Measurements from ENCODE around the gene ALLC.

The ALLC gene

DNA sequence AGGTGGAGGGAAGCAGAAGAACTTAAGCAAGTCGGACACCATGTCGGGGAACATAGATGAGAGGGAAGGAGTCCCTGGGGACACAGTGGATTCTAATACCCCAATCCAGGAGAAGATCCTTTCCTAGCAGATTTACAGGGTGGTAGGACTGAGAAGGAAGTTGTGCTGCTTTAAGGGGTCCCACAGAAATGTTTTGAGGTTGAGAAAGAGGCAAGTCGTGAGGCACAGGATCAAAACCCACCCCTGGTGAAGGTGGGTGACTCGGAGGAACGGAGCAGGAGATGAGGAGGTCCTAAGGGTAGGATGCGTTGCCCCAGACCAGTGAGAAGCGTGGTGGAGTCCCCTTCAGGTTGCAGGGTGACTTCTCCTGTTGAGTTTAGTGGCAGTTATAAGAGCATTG lies 78.1 kb downstream of the ALLC start:
- no peaks in the 10 kb centered on the region for H3K9me3 ChIP-seq
- no peak for TF ChIP-seq Cebpa-rat (IDR thresholded peaks at IDR 0.05)
- H3K4me2 ChIP-seq = no peak overlapping the region
- no peak overlapping the region for H3K4me3 ChIP-seq
- no peak overlapping the region for H3K9ac ChIP-seq
- H3K27me3 ChIP-seq = no peaks in the 10 kb centered on the region
- H3K4me1 ChIP-seq = peaks cover 20% of the 10 kb centered on the region
- H4K20me1 ChIP-seq = no peaks in the 10 kb centered on the region
- H3K36me3 ChIP-seq = no peaks in the 10 kb centered on the region
- H3K27ac ChIP-seq = no peak overlapping the region

DNA sequence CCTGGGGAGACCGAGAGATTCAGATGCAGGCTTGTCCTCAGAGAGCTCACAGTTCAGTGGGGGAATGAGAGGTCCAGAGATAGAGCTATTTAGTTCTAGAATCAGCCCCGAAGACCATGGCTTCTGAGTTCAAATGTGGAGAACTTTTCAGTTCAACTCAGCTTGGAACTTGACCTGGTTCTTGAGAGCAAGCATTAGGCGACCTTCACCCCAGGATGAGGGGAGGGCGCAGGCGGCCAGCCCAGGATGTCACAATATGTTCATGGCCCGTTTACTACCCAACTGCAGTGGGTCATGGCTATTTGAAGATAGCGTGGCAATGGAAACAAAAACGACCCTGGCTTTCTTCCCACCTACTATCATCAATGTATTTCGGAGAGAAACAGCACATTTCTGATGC lies 79.1 kb downstream of the ALLC start:
- no peak overlapping the region for H3K4me3 ChIP-seq
- H3K9me3 ChIP-seq = no peaks in the 10 kb centered on the region
- H3K27ac ChIP-seq = no peak overlapping the region
- no peaks in the 10 kb centered on the region for H4K20me1 ChIP-seq
- no peak overlapping the region for H3K4me2 ChIP-seq
- peaks cover 27% of the 10 kb centered on the region for H3K4me1 ChIP-seq
- TF ChIP-seq Cebpa-rat (IDR thresholded peaks at IDR 0.05) = no peak
- no peaks in the 10 kb centered on the region for H3K27me3 ChIP-seq
- H3K9ac ChIP-seq = no peak overlapping the region
- no peaks in the 10 kb centered on the region for H3K36me3 ChIP-seq

DNA sequence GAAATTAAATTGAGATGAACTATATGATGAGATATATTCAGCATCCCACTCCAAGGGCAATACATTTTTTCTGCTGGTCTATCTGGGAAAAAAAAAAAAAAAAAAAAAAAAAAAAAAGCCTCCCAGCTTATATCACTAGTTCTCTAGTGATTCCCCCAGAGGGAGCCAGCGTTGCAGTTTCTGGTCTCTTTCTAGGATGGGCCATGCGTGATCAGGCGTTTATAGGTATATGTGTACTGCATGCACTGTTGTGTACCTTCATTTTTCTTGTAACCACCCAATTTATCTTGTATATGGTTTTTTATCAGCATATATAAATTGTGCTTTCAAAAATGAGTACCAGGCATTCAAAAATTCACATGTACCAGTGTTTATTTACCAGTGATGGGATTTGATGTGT lies 80.5 kb downstream of the ALLC start:
- Histone ChIP-seq H3K9ac (no peak overlapping the region), H3K9me3 (no peaks in the 10 kb centered on the region), H3K36me3 (no peaks in the 10 kb centered on the region), H3K27me3 (no peaks in the 10 kb centered on the region), H3K4me3 (no peak overlapping the region), H4K20me1 (no peaks in the 10 kb centered on the region), H3K4me1 (peaks cover 27% of the 10 kb centered on the region), H3K4me2 (no peak overlapping the region), H3K27ac (no peak overlapping the region)
- no peak for TF ChIP-seq Cebpa-rat (IDR thresholded peaks at IDR 0.05)

DNA sequence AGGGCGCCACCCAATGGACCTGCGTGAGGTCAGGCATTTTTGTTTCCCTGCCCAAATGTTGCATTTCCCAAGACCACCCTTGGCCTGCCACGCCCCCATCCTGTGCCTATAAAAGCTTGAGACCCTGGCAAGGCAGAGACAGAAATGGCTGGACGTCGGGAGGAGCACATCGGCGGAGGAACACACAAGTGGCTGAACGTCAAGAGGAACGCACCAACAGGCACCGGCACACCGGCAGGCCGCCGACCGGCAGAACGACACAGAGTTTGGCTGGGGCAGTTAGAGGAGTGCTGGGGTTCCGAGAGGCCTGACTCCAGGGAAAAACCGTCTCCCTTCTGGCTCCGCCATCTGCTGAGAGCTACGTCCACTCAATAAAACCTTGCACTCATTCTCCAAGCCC lies 81.3 kb downstream of the ALLC start:
- Histone ChIP-seq H4K20me1 (no peaks in the 10 kb centered on the region), H3K27ac (no peak overlapping the region), H3K27me3 (no peaks in the 10 kb centered on the region), H3K4me1 (peaks cover 27% of the 10 kb centered on the region), H3K36me3 (no peaks in the 10 kb centered on the region), H3K4me3 (no peak overlapping the region), H3K9ac (no peak overlapping the region), H3K9me3 (no peaks in the 10 kb centered on the region), H3K4me2 (peak overlapping the region; percentile 32; the same call in 1 of the 2 replicates)
- no peak for TF ChIP-seq Cebpa-rat (IDR thresholded peaks at IDR 0.05)

DNA sequence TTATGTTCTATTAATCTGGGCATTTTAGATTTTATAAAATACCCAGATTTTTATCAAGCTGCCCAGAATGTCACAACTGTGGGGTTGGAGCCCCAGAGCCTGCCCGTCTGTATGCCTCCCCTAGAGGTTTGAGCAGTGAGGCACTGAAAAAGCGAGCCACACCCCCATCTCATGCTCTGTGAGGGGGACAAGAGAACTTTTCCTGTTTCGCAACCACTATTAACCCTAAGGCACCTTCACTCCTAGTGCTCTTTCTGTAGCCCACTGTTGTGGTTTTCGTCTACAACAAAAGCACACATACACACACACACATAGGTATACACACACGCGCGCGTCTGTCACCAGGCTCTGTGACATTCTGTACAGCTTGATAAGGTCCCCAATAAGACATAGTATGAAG lies 83.4 kb downstream of the ALLC start:
- H3K4me3 ChIP-seq = no peak overlapping the region
- peak overlapping the region; percentile 29 for H3K4me2 ChIP-seq
- H4K20me1 ChIP-seq = no peaks in the 10 kb centered on the region
- no peaks in the 10 kb centered on the region for H3K36me3 ChIP-seq
- no peaks in the 10 kb centered on the region for H3K27me3 ChIP-seq
- H3K9me3 ChIP-seq = no peaks in the 10 kb centered on the region
- no peak overlapping the region for H3K27ac ChIP-seq
- H3K9ac ChIP-seq = no peak overlapping the region
- TF ChIP-seq Cebpa-rat (IDR thresholded peaks at IDR 0.05) = peak; percentile 68
- peaks cover 27% of the 10 kb centered on the region for H3K4me1 ChIP-seq

DNA sequence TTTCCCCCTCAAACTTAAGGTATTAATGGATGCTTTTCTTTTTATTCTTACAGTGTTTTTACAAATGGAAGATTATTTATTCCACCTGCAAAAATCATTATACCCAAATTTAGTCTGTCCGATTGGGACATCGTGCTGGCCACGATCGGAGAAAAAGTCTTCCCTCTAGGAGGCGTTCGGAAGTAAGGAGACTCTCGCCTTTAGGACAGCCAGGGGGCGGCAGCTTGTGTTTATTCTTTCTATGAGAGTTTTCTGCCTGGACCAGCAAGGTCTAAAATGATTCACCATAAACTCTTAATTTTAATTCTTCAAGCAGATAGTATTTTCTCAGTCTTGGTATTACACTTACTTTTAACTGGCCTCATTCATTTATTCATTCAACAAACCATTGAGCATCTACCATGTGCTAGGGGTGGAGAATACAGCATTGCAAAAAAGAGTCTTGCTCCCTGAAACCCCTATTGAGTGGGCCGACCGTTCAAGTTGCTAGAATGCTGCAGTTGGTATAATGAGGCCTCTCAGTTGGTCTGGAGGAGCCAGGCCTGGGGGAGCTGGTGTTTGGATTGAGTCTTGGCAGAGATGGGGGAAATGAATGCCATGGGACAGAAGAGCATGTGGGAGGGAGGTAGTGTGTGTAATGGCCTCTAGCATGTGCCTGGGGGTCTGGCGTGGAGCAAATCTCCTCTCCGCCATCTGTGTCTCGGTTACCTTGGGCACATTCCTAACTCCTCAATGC lies 84.0 kb downstream of the ALLC start:
- Histone ChIP-seq H4K20me1 (no peaks in the 10 kb centered on the region), H3K4me2 (no peak overlapping the region; the same call in 1 of the 2 replicates), H3K36me3 (no peaks in the 10 kb centered on the region), H3K27ac (no peak overlapping the region), H3K9ac (no peak overlapping the region), H3K4me3 (no peak overlapping the region), H3K9me3 (no peaks in the 10 kb centered on the region), H3K27me3 (no peaks in the 10 kb centered on the region), H3K4me1 (peaks cover 27% of the 10 kb centered on the region)
- TF ChIP-seq Cebpa-rat (IDR thresholded peaks at IDR 0.05) = no peak

DNA sequence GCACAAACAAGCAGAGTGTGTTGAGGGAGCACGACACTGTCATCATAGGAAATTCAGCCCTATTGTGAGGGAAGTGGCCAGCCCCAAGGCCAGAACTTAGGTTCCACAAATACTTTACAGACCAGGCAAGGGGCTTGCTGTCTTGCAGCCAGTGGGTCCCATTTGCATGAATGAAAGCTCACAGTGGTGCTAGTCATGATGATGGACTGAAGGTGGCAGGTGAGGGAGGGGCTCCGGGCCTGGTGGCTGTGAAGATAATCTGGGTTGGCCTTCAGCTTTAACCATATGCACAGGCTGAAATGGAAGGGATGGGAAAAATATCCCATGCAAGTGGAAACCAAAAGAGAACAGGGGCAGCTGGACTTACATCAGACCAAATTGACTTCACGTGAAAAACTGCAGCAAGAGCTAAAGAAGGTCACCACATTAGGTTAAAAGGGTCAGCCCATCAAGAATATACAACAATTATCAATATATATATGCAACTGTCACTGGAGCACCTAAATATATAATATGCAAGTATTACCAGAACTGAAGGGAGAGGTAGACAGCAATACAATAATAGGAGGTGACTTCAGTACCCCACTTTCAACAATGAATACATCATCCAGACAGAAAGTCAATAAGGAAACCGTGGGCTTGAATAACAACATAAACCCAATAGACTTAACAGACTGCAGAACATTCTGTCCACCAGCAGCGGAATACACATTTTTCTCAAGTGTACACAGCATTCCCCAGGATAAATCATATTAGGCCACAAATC lies 84.9 kb downstream of the ALLC start:
- no peaks in the 10 kb centered on the region for H4K20me1 ChIP-seq
- H3K4me1 ChIP-seq = peaks cover 22% of the 10 kb centered on the region
- no peaks in the 10 kb centered on the region for H3K27me3 ChIP-seq
- TF ChIP-seq Cebpa-rat (IDR thresholded peaks at IDR 0.05) = no peak
- no peak overlapping the region for H3K4me3 ChIP-seq
- no peak overlapping the region for H3K4me2 ChIP-seq
- H3K9me3 ChIP-seq = no peaks in the 10 kb centered on the region
- H3K27ac ChIP-seq = no peak overlapping the region
- no peak overlapping the region for H3K9ac ChIP-seq
- no peaks in the 10 kb centered on the region for H3K36me3 ChIP-seq

DNA sequence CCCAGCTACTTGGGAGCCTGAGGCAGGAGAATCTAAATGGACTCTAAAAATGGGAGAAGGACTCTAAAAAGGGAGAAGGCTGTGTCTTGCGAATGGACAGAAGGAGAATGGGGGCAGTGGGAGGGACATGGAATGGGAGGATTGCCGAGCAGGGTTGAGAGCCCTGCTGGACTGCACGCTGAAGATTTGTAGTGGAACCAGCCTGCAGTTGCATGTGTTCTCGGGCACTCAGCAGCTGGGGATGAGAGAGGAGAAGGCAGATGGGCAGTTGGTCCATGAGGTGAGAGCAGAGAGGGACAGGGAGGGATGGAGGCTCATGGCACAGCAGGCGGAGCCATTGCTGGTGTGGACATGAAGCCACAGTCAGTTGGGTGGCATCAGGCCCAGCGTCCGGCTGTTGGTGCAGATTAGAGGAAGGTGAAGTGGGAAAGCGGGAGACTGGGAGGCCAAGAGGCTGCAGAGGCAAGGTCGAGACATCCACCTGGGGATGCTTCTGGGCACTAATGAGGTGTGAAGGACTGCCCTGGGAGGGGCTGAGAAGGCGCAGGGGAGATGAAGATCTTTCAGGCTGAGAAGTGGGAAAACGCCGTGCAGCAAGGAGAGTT lies 86.1 kb downstream of the ALLC start:
- H3K36me3 ChIP-seq = no peaks in the 10 kb centered on the region
- H4K20me1 ChIP-seq = no peaks in the 10 kb centered on the region
- no peak overlapping the region for H3K27ac ChIP-seq
- TF ChIP-seq Cebpa-rat (IDR thresholded peaks at IDR 0.05) = no peak
- H3K27me3 ChIP-seq = no peaks in the 10 kb centered on the region
- no peak overlapping the region for H3K4me3 ChIP-seq
- H3K9me3 ChIP-seq = no peaks in the 10 kb centered on the region
- H3K9ac ChIP-seq = no peak overlapping the region
- H3K4me1 ChIP-seq = peaks cover 22% of the 10 kb centered on the region
- H3K4me2 ChIP-seq = no peak overlapping the region

DNA sequence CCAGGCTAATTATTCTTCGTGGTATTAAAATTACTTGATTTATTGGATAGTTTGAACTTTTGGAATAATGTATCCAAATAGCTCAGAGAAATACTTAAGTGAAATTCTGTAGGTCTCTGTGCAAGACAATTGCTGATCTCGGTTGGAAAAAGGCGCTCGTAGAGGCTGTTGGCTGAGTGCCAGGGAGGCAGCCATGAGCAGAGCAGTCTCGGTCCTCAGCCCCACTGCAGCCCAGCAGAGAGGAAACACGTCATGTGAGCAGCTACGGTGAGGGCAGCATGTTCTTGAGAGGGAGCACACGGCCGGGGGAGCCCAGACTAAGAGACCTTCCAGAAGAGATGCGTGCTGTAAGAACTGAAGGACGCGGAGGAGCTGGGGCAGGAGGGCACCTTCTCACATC lies 87.9 kb downstream of the ALLC start:
- Histone ChIP-seq H3K9me3 (no peaks in the 10 kb centered on the region), H3K4me2 (no peak overlapping the region), H3K9ac (no peak overlapping the region), H3K4me1 (peaks cover 20% of the 10 kb centered on the region), H3K27me3 (no peaks in the 10 kb centered on the region), H3K4me3 (no peak overlapping the region), H3K27ac (no peak overlapping the region), H3K36me3 (no peaks in the 10 kb centered on the region), H4K20me1 (no peaks in the 10 kb centered on the region)
- no peak for TF ChIP-seq Cebpa-rat (IDR thresholded peaks at IDR 0.05)

DNA sequence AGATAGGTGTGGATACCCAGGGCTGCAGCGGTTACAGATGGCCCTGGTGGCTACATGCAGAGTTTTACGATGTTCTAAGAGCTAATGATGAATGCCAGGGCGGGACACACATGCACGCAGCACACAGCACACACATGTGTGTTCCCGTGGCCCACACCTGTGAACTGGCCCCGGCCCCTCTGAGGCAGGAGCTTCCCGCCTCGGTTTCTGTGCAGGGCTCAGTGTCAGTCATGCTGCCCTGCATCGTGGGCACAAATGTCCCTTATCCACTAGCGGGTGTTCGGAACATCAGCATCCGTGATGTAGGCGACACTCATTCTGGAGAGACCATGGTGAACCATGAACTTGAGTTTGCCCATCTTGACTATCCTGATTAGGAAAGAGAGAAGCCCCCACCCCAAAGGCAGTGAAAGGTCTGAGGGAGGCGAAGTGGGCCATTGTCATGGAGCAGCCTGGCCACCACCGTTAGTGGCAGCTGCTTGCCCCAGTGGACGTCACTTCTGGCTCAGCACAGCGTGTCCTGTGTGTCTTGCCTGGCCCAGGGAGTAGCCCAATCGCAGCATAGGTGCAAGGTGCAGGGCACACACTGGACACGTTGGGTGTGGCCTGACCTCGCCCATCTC lies 89.1 kb downstream of the ALLC start:
- Histone ChIP-seq H3K4me3 (no peak overlapping the region), H3K27ac (no peak overlapping the region), H3K36me3 (no peaks in the 10 kb centered on the region), H3K9ac (no peak overlapping the region), H4K20me1 (no peaks in the 10 kb centered on the region), H3K9me3 (no peaks in the 10 kb centered on the region), H3K4me1 (peaks cover 24% of the 10 kb centered on the region), H3K4me2 (no peak overlapping the region), H3K27me3 (no peaks in the 10 kb centered on the region)
- TF ChIP-seq Cebpa-rat (IDR thresholded peaks at IDR 0.05) = no peak
